ENCODE data around the gene CELA3A. TPM values are rescaled to one million over a fixed set of nuclear protein-coding genes. Genes with fewer than 3 reads are reported as not detected.
A peak's percentile ranks its signal among the peaks of the same experiment; 100 is the strongest.
"Not testable (repeated sequence)": the region's sequence is repeated elsewhere in the genome, so short reads cannot be mapped to it uniquely, and the experiment has no call there.

CELA3A gene
- total and polyA plus RNA-seq, 2 of the 13 experiments (the other 11 are each of a cell fraction or from before 2014, with no cell fraction given): 0.09 TPM; not detected in 1

DNA sequence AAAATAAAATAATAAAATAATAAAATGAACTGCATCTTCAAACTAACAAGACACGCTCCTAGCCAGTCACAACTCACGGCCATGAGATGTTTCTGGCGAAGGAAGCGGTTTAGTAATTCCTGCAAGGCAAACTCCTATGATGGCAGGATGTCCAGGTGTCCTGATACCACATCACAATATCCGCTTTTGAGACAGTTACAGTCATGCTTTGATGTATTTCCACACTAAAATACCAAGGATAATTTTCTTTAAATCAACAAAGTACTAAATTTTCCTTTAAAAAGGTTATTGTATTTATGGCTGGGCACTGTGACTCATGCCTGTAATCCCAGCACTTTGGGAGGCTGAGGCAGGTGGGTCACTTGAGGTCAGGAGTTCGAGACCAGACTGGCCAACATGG lies 34.2 kb upstream of the CELA3A start (continued):
- TF ChIP-seq, protein P1, sequence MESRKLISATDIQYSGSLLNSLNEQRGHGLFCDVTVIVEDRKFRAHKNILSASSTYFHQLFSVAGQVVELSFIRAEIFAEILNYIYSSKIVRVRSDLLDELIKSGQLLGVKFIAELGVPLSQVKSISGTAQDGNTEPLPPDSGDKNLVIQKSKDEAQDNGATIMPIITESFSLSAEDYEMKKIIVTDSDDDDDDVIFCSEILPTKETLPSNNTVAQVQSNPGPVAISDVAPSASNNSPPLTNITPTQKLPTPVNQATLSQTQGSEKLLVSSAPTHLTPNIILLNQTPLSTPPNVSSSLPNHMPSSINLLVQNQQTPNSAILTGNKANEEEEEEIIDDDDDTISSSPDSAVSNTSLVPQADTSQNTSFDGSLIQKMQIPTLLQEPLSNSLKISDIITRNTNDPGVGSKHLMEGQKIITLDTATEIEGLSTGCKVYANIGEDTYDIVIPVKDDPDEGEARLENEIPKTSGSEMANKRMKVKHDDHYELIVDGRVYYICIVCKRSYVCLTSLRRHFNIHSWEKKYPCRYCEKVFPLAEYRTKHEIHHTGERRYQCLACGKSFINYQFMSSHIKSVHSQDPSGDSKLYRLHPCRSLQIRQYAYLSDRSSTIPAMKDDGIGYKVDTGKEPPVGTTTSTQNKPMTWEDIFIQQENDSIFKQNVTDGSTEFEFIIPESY (CRISPR knock-in tag; IDR thresholded peaks at IDR 0.05): peak; percentile 81
- TF ChIP-seq NCOA2 (CRISPR knock-in tag; IDR thresholded peaks at IDR 0.05) (peak; percentile 57), SOX13 (CRISPR knock-in tag; conservative IDR thresholded peaks at IDR 0.05 in 1 of 2, IDR thresholded peaks at IDR 0.05 in 1 of 2) (0 out of 4 replicates have a peak, but pooled peaks of 1 of the 2 experiments have one; percentile 9), SOX5 (CRISPR knock-in tag; IDR thresholded peaks at IDR 0.05; ENCODE audit: borderline replicate concordance) (0 out of 2 replicates have a peak, but pooled peaks have one; percentile 18)
- TF ChIP-seq SOX13 (IDR thresholded peaks at IDR 0.05): not testable (repeated sequence)

- intact Hi-C loops (cut with micrococcal nuclease; ENCODE audit: unreplicated experiment); FAIRE-seq: not testable (repeated sequence)
These were observed 32.4 kb upstream of the CELA3A start for GRCh38 chr1:21969066-21969465.

GRCh38 chr1:21970523-21970922 lies 30.9 kb upstream of the CELA3A start:
- H3K79me2 ChIP-seq (ENCODE audit: insufficient read depth, low read length); DNase-seq (ENCODE audit: low spot score); FAIRE-seq; H3K36me3 ChIP-seq (replicated peaks in 1 of 2; ENCODE audit: control insufficient read depth in 1 of 2, insufficient read depth in 2 of 2, low read length in 2 of 2); H3K27me3 ChIP-seq (ENCODE audit: control insufficient read depth in 1 of 2, insufficient read depth in 2 of 2, low read length in 2 of 2); H4K20me1 ChIP-seq (ENCODE audit: insufficient read depth, low read length); ATAC-seq; H3K9me3 ChIP-seq (ENCODE audit: low read length); H3K4me3 ChIP-seq (replicated peaks in 1 of 3; ENCODE audit: insufficient read depth in 1 of 3, low read depth in 2 of 3, low read length in 3 of 3); H2AFZ ChIP-seq (ENCODE audit: low read length); intact Hi-C loops (cut with micrococcal nuclease; ENCODE audit: unreplicated experiment); H3K4me2 ChIP-seq (ENCODE audit: low read depth, low read length); H3K9ac ChIP-seq (ENCODE audit: insufficient read depth, low read depth, low read length); CTCF ChIA-PET (ENCODE audit: low intra/inter-chr PET ratio, low total read pairs); in situ Hi-C loops (cut with HindIII; ENCODE audit: extremely low pct_ligation_motif_present, low pct_unique_long_range_greater_than_20kb); POLR2A ChIA-PET; H3K27ac ChIP-seq (ENCODE audit: extremely low read length, insufficient read depth, low read length); BruUV-seq (replicated peaks): not testable (repeated sequence)
- peaks cover 77% of the 10 kb centered on the region for H3K4me1 ChIP-seq (ENCODE audit: insufficient read depth, low read length)
- 52% methylated on average over 4 of the region's 4 CpGs for WGBS (ENCODE audit: low lambda C conversion rate)

More at GRCh38 chr1:21969066-21969465, 32.4 kb upstream of the CELA3A start:
- H3K36me3 ChIP-seq (replicated peaks in 1 of 2; ENCODE audit: control insufficient read depth in 1 of 2, insufficient read depth in 2 of 2, low read length in 2 of 2); H3K9me3 ChIP-seq (ENCODE audit: low read length); H3K27ac ChIP-seq (ENCODE audit: extremely low read length, insufficient read depth, low read length); CTCF ChIA-PET (ENCODE audit: low intra/inter-chr PET ratio, low total read pairs); DNase-seq (ENCODE audit: low spot score); H3K27me3 ChIP-seq (ENCODE audit: control insufficient read depth in 1 of 2, insufficient read depth in 2 of 2, low read length in 2 of 2); ATAC-seq; H3K9ac ChIP-seq (ENCODE audit: insufficient read depth, low read depth, low read length); BruUV-seq (replicated peaks); H2AFZ ChIP-seq (ENCODE audit: low read length); POLR2A ChIA-PET; H4K20me1 ChIP-seq (ENCODE audit: insufficient read depth, low read length); H3K4me3 ChIP-seq (replicated peaks in 1 of 3; ENCODE audit: insufficient read depth in 1 of 3, low read depth in 2 of 3, low read length in 3 of 3); H3K4me2 ChIP-seq (ENCODE audit: low read depth, low read length); H3K79me2 ChIP-seq (ENCODE audit: insufficient read depth, low read length): not testable (repeated sequence)
- H3K4me1 ChIP-seq (ENCODE audit: insufficient read depth, low read length): peaks cover 62% of the 10 kb centered on the region
- 95% methylated on average over 4 of the region's 5 CpGs for WGBS (ENCODE audit: low lambda C conversion rate)
- in situ Hi-C loops (cut with HindIII; ENCODE audit: extremely low pct_ligation_motif_present, low pct_unique_long_range_greater_than_20kb): loop anchor here (10.0 kb wide), 1 partner anchor 264 kb away; no protein-coding TSS in a partner anchor
